Measurements from ENCODE around the gene RPS15.

The RPS15 gene

DNA sequence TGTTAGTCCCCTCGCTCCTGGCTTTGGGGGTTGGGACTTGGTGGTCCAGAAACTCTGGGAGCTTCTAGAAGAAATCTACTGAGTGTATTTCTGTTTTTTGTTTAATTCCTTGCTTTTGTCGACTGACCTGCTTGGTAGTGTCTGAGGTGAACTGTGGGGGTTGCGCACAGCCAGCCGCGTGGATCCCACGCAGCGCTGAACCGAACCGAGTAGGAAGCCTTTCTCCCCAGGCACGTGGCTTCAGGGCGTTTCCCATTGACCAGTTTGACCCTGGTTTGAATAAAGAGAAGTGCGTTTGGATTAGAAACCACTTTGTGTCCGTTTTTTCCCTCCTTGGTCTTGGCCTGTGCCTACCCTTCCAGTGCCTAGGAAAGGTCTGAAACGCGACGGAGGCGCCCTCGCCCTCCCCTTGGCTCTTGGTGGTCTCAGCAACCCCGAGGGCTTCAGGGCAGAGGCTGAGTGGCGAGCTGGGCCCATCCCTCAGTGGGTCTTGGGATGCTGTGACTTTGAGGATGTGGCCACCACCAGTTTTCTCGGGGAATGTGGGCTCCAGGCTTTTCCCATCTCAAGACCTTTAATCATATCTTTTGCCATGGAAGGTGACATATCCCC lies 2.7 kb upstream of the RPS15 start:
- no peak for DNase-seq (ENCODE audit: low read depth)

DNA sequence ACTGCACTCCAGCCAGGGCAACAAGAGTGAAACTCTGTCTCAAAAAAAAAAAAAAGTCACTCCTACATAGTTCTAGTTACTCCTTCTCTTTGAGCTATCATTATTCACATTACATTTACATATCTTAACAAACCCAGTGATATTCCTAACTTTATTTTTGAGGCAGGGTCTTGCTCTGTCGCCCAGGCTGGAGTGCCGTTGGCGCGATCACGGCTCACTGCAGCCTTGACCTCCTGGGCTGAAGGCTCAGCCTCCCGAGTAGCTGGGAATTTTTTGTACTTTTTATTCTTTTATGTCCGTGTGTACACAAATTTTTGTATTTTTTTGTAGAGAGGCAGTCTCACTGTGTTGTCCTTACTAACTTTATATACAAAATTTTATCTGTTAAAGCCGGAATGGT lies 587 bp upstream of the RPS15 start:
- DNase-seq (ENCODE audit: low read depth) = no peak

DNA sequence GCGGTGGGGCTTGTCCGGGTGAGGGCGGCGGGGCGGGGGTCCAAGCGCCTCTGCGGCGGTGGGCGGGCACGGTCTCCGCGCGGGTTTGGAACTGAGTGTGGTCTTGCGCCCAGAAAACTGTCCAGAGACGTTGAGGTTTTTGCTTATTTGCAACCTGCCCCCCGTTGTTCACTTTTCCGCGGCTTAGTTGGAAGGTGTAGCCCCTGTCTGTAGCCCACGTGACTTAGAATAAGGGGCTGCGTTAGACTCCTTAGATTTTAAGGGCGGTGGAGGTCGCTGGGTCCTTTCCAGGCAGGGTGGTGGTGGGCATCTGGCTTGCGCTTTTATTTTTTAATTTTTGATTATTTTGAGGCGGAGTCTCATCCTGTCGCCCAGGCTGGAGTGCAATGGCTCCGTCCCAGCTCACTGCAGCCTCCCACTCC lies 748 bp downstream of the RPS15 start:
- no peak for DNase-seq (ENCODE audit: low read depth)

DNA sequence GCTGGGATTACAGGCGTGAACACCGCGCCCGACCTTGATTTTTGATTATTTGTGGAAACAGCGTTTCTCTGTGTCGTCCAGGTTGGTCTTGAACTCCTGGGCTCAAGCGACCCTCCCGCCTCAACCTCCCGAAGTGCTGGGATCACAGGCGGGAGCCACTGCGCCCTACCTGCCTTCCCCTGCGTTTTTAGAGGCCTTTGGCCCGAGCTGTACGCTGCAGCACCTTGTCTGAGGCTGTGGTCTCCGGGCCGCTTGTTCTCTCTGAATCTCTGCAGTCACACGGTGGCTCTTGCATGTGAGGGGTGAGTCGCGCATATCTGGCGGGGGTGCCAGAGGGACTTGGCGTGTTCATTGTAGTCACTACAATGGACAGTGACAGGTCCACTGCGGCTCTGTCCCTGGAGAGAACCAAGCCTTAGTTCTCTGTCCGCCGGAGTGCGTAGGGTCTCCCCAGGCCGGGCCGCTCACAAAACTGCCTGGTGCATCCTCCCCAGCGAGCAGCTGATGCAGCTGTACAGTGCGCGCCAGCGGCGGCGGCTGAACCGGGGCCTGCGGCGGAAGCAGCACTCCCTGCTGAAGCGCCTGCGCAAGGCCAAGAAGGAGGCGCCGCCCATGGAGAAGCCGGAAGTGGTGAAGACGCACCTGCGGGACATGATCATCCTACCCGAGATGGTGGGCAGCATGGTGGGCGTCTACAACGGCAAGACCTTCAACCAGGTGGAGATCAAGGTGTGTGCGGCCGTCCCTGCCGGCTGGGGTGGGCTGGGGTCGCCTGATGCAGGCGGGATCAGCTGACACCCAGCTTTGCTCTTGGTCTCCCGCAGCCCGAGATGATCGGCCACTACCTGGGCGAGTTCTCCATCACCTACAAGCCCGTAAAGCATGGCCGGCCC lies 1.6 kb downstream of the RPS15 start:
- peak; percentile 68 for DNase-seq (ENCODE audit: low read depth)

DNA sequence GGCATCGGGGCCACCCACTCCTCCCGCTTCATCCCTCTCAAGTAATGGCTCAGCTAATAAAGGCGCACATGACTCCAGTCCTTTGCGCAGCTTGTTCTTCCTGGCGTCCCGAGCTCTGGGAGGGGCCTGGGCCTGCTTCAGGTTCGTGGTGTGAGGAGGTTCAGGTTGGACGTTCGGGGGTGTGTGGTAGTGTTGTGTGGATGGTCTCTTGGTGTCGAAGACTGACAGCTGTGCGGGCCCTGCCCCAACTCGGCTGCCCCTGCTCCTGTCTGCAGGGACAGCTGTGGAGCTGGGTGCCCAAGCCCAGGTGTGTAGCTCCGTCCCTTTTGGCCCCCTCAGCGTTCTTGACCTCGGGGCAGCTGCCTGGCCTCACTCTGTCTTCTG lies 2.2 kb downstream of the RPS15 start:
- DNase-seq (ENCODE audit: low read depth) = no peak

DNA sequence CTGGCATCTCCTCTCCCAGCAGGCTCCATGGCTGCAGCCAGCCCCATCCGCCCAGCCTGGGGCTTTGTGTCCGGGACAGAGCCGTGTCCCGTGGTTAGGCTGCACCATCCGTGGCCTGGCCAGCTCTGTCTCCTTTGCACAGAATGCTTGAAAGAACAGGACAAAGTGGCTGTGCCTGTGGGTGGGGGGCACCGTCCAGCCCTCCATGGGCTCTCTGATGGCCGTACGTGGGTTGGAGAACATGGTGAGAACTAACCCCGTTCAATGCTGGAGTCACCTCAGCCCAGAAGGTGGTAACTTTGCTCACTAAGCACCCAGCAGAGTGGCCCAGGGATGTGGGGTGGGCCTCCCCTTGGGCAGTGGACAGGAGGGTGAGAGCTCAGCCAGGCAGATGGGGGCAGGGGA lies 2.8 kb downstream of the RPS15 start:
- no peak for DNase-seq (ENCODE audit: low read depth)

DNA sequence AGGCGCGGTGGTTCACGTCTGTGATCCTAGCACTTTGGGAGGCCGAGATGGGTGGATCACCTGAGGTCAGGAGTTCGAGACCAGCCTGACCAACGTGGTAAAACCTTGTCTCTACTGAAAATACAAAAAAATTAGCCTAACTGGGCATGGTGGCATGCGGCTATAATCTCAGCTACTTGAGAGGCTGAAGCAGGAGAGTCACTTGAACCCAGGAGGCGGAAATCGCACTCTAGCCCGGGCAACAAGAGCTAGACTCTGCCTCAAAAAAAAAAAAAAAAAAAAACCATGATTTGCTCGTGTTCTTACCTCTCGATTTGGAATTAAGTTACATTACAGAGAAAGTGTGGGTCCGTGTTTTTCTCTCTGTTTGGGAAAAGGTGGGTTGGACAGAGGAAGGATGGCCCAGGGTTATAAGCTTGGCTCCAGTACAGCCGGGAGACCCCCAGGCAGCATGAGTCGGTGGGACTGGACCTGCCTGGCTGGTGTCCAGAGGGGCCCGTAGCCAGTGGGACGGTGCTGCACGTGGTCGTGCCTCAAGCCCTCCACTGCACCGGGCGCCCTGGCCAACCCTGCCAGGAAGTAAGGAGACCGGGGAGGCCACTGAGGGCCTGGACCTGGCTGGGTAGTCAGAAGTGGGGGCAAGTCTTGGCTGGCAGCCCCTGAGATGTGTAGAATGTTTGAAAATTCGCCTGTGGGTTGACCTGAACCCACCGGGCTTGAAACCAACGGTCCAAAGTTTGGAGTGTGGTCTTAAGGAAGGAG lies 3.7 kb downstream of the RPS15 start:
- DNase-seq (ENCODE audit: low read depth) = no peak

DNA sequence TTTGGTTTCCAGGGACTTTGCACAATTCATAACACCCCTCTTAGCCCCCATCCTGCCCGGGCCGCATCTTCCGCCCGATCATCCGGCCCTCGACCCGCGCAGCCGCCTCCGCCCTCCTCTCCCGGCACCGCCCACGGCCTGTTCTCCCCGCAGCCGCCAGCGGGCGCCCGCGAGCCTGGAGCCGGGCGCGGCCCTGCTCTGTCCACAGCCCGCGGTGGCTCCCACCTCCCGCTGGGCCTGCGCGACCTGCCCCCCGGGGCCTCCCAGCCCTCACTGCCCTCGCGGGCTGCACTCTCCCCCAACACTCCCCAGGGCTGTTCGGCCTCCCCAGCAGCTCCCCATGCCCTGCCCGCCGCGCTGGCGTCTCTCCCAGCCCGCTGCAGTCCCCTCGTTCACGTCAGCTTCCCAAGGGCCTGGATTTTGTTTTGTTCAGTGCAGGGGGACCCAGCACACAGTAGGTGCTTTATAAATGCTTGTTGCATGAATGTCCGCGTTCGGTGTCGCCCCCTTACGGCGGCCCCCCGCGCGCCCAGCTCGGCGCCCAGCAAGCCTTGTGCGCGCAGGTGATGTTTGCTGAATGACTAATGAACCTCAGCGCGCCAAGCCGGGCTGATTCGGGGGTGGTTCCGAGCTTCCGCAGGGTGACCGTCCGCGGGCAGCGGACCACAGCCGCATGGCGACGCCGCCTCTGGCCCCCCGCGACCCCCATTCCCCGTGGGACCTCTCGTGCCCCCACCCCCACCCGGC lies 7.2 kb downstream of the RPS15 start:
- peak; percentile 69 for DNase-seq (ENCODE audit: low read depth)

DNA sequence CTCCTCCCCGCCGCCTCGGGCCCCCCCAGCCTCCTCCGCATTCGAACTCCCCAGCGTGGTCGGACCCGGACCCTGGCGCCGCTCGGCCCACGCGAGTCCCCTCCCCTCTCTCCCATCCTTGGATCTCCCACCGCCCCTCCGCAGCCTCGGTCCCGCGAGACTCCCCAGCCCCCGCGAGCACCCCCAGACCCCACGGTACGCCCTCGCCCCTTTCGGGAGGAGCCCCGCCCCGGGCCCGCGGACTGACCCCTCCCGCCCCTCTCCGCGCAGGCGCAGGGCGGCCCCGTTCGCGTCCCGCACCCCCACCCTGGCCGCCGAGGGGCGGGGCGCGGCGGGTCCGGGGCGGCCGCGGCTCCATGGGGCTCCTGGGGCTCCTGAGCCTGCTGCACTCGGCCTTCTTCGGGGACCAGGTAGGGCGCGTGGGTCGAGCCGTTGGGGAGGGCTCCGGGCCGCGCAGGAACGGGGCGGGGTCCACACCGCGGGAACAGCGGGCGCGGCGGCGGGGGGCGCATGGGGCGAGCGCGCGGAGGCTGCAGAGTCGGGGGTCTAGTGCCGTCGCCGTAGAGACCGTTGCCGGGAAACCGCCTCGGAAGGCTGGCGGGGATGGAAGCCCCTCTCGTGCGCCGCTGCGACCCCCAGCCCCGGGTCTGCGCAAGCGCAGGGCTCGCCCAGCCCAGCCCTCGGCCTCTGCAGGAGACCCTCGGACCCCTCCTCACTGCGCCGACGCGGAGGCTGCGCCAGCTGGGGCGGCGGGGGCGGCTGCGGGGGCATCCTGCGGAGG lies 7.9 kb downstream of the RPS15 start:
- peak; percentile 40 for DNase-seq (ENCODE audit: low read depth)

DNA sequence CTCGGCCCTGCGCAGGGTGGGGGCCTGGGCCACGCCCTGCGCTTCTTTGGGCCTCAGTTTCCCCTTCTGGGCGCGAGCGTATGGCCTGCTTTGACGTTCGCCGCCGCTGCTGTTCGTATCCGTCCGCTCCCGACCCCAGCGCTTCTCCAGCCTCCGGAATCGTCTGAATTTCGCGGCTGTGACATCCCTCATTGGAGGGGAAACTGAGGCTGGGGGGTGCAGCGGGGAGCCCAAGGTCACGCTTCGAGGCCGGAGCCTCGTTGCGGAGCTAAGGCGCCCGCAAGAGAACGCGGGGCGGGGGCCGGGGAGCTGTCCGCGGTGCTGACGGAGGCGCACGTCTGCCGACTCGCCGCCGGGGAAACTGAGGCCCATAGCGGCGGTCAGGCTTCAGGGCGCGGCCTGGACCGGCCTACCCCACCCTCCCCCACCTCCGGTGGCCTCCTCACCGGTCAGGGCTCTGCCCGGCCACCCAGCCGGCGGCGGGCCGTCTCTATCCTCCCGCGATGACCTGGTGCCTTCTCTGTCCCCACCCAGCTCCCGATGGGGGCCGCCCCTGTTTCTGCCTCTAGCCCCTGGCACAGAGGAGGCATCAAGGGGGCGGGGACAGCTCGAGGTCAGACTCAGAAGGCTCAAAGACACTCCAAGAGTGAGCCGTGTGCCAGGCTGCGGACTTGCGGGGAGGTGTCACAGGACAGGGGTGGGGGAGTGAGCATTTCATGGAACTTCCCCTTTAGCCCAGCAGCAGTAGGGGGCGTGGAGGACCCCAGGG lies 8.7 kb downstream of the RPS15 start:
- DNase-seq (ENCODE audit: low read depth) = no peak

DNA sequence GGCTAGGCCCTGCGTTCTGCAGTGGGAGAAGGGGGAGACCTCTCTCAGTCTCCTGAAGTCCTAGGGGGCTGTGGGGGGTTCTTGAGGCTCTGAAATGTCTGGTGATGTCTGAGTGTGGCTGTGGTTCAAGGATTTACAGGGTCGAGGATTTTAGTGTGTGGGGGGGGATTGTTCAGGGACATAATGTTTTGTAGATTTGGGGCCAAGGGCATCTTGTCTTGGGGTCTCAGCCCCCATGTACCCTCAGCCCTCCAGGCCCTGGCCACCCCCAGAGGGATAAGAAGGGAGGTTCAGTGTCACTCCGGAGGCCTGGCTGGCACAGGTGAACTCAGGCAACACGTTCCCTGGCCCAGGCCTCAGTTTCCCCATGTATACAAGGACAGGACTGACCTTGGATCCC lies 9.3 kb downstream of the RPS15 start:
- no peak for DNase-seq (ENCODE audit: low read depth)

DNA sequence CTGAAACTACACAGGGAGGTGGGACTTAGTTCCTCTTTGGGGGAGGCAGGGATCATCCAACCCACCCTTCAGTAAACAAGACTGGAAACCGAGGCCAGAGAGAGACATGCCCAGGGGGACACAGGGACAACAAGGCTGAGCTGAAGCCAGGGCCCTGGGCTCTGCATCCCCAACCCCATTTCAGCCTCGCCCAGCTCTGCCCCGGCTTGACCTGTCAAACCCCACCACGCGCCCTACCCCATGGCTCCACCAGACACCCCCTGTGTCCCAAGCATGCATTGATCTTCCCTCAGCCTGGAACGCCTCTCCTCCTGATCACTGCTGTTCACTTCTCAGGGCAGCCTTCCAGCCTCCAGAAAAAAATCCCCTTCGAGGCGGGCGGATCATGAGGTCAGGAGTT lies 9.7 kb downstream of the RPS15 start:
- no peak for DNase-seq (ENCODE audit: low read depth)

DNA sequence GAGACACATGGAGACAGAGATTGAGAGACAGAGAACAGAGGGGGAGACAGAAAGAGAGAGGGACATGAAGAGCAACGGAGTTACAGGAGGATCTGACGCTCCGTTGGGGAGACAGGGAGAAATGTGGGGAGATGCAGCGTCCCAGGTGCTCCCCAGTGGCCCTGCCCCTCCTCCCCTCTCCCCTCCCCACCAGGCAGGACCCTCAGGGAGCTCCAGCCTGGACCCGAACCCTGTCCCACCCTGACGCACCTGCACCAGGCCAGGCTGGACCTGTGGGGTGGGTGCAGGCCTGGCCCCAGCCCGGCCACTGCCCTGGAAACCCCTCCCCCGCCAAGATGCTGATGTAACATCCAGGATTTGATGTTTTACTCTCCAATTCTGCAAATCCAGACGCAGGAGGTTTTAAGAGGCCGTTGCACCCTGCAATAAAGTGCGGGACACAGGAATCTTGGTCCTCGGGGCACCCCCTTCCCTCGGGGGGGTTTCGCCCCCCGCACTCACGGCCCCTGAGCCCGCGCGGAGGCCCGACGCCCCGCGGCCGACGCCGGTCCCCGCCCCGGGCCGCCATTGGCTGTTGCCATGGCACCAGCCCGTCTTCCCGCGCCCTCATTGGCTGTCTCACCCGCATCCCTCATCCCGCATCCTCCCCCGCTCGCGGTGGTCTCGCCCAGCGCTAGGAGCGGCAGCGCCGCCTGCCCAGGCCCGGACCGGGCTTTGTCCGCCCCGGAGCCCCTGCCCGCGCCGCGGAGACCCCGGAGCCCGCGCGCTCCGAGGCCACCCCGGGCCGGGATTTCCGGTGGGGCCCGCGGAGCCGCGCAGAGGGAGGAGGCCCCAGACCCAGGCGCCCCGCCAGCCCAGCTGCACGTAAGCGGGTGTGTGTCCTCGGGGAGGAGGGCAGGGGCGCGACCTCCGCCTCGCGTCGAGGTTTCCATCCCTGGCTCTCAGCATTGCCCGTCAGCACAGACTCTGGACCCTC lies 11.6 kb downstream of the RPS15 start, which contains the start of gene APC2:
Gene APC2 (plus strand): TSS at position 655 of the 976 bp plus-strand sequence. CDS start 2,881 bp downstream, outside the sequence.
- peak; percentile 50 for DNase-seq (ENCODE audit: low read depth)

DNA sequence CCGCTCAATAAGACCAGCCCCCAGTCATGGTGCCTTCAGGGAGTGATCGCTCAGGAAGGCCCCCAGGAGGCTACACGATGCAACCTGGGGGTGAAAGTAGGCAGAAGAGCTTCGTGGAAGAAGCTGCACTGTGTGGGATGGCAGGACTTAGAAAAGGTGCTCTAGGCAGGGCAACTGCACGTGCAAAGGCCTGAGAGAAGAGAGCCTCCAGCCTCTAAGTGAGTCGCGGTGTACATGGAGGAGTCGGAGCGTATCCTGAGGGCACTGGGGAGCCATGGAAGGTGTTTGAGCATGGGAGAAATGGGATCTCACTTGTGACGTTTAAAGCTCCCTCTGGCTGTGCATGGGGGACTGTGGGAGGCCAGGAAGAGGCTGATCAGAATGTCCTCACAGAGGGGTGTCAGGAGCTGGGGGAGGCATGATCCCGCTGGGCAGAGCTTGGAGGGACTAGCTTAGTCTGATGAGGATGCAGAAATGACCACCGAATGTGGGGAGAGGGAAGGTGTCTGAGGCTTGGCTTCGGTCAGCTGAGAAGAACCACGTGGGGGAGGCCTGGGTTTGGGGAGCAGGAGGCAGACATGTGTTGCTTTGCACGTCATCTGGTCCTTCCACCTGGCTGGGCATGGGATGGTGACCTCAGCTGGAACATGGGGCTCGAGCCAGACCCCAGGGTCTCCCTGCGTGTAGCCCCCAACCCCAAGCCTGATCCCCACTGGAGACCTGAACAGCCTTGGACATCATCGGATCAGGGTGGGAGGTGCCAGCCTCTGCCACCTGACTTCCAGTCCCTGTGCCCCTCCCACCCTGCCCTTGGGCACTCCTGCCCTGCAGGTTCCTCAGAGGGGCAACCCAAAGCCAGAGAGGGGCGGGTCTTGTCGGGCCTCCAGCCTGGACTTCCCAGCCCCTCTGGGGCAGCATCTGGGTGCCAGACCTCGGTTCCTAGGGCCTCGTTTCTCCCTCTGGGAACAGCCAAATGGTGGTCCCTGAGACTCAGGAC lies 12.8 kb downstream of the RPS15 start:
- no peak for DNase-seq (ENCODE audit: low read depth)

DNA sequence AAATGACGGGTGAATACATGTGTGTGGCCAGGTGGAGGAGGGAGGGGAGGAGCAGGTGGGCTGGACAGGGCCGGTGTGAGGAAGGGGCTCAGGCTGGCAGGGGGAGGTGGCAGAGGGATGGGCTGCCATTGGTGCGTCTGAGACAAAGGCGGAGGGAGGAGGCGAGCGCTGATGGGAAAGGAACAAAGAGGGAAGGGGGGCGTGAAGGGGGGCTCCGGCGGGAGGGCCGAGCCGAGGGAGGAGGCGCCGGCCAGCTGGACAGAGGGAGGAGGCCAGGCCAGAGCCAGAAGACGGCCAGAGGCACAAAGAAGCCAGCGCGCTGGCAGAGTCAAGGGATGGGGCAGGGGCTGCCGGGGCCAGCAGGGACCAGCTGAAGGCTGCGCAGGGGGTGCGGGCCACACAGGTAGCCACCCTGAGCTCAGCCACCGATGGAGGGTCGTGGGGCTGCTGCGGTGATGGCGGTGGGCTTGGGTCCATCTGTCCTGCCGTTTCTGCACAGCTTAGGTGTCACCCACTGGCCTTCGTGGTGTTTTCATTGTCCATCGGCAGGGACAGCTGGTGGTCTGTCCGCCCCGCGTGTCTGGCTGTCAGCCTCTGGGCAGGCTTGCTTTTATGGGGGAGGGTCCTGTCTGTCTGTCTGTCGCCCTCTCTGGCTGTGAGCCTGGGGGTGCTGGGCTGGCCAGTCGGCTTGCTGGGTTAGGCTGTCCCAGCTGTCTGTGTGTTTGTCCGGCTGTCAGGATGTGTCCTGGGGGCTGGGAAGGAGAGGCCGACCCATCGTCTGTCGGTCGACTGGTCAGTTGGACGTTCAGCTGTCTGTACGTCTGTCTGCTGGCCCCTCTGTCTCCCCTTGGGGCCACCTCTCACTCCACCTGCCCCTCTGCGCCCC lies 14.0 kb downstream of the RPS15 start:
- DNase-seq (ENCODE audit: low read depth) = no peak

DNA sequence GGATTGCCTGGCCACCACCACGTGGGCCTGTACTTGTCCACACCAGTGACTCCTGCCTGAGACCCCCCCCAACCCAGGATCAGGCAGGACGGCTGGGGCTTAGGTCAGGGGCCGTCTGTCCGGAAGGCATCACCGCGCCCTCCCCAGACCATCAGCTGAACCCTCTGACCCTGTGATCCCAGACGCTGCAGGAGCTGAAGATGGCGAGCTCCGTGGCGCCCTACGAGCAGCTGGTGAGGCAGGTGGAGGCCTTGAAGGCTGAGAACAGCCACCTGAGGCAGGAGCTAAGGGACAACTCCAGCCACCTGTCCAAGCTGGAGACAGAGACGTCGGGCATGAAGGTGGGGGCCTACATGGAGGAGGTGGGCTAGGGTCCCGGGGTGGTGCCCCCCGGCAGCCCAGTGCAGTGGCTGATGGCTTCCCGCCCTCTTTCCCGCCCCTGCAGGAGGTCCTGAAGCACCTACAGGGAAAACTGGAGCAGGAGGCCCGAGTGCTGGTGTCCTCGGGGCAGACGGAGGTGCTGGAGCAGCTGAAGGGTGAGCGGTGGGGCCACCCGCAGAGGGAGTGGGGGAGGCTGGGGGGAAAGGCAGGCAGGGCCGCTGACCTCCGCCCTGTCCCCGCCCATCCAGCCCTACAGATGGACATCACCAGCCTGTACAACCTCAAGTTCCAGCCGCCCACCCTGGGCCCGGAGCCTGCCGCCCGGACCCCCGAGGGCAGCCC lies 14.8 kb downstream of the RPS15 start:
- DNase-seq (ENCODE audit: low read depth) = no peak
